ENCODE results near the gene TPRG1.

DNA sequence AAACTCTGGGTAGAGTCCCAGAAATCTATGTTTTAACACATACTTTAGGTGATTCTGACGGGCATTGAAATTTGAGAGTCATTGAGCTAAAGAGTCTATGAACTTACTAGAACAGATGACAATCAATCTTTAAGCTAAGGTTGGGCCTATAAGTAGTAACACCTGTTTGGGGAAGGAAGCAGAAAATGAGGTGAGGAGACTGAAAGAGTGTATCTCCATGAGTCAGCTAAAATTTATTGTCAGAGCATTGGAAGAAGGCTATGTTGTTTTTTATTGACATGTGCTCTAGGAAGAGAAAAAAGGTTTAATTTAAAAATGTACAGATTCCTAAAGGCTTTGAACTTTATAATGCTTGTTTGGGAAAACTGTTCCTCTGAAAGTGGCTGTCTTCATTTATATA is 42.9 kb downstream of the TPRG1 start:
- TF ChIP-seq, protein P1, sequence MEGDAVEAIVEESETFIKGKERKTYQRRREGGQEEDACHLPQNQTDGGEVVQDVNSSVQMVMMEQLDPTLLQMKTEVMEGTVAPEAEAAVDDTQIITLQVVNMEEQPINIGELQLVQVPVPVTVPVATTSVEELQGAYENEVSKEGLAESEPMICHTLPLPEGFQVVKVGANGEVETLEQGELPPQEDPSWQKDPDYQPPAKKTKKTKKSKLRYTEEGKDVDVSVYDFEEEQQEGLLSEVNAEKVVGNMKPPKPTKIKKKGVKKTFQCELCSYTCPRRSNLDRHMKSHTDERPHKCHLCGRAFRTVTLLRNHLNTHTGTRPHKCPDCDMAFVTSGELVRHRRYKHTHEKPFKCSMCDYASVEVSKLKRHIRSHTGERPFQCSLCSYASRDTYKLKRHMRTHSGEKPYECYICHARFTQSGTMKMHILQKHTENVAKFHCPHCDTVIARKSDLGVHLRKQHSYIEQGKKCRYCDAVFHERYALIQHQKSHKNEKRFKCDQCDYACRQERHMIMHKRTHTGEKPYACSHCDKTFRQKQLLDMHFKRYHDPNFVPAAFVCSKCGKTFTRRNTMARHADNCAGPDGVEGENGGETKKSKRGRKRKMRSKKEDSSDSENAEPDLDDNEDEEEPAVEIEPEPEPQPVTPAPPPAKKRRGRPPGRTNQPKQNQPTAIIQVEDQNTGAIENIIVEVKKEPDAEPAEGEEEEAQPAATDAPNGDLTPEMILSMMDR (IDR thresholded peaks at IDR 0.05; ENCODE audit: low read depth, low read length, missing input control) = no peak
- TF ChIP-seq RAD21 (IDR thresholded peaks at IDR 0.05) (no peak), TAF1 (conservative IDR thresholded peaks at IDR 0.05) (no peak), EGR1 (IDR thresholded peaks at IDR 0.05; ENCODE audit: low read depth in 2 of 2) (no peak), YY1 (IDR thresholded peaks at IDR 0.05) (no peak), GABPA (IDR thresholded peaks at IDR 0.05 in 1 of 2, conservative IDR thresholded peaks at IDR 0.05 in 1 of 2) (no peak), JUND (IDR thresholded peaks at IDR 0.05) (no peak), SP1 (IDR thresholded peaks at IDR 0.05) (no peak)
- TF ChIP-seq, protein P2, sequence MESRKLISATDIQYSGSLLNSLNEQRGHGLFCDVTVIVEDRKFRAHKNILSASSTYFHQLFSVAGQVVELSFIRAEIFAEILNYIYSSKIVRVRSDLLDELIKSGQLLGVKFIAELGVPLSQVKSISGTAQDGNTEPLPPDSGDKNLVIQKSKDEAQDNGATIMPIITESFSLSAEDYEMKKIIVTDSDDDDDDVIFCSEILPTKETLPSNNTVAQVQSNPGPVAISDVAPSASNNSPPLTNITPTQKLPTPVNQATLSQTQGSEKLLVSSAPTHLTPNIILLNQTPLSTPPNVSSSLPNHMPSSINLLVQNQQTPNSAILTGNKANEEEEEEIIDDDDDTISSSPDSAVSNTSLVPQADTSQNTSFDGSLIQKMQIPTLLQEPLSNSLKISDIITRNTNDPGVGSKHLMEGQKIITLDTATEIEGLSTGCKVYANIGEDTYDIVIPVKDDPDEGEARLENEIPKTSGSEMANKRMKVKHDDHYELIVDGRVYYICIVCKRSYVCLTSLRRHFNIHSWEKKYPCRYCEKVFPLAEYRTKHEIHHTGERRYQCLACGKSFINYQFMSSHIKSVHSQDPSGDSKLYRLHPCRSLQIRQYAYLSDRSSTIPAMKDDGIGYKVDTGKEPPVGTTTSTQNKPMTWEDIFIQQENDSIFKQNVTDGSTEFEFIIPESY (IDR thresholded peaks at IDR 0.05) = no peak
- TF ChIP-seq, protein P3, sequence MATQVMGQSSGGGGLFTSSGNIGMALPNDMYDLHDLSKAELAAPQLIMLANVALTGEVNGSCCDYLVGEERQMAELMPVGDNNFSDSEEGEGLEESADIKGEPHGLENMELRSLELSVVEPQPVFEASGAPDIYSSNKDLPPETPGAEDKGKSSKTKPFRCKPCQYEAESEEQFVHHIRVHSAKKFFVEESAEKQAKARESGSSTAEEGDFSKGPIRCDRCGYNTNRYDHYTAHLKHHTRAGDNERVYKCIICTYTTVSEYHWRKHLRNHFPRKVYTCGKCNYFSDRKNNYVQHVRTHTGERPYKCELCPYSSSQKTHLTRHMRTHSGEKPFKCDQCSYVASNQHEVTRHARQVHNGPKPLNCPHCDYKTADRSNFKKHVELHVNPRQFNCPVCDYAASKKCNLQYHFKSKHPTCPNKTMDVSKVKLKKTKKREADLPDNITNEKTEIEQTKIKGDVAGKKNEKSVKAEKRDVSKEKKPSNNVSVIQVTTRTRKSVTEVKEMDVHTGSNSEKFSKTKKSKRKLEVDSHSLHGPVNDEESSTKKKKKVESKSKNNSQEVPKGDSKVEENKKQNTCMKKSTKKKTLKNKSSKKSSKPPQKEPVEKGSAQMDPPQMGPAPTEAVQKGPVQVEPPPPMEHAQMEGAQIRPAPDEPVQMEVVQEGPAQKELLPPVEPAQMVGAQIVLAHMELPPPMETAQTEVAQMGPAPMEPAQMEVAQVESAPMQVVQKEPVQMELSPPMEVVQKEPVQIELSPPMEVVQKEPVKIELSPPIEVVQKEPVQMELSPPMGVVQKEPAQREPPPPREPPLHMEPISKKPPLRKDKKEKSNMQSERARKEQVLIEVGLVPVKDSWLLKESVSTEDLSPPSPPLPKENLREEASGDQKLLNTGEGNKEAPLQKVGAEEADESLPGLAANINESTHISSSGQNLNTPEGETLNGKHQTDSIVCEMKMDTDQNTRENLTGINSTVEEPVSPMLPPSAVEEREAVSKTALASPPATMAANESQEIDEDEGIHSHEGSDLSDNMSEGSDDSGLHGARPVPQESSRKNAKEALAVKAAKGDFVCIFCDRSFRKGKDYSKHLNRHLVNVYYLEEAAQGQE (IDR thresholded peaks at IDR 0.05) = no peak

All from liver (tissue), 3 donors.